Measurements from ENCODE around the gene DUOXA1.

- TF ChIP-seq POLR2A (IDR thresholded peaks at IDR 0.05; ENCODE audit: extremely low read depth, insufficient read length) (no peak), MAX (IDR thresholded peaks at IDR 0.05; ENCODE audit: low read depth, low read length) (no peak), CTCF (IDR thresholded peaks at IDR 0.05; ENCODE audit: low read depth, low read length) (no peak), MYC (IDR thresholded peaks at IDR 0.05; ENCODE audit: low read depth, low read length) (no peak)
These were observed 11.7 kb upstream of the DUOXA1 start for GRCh38 chr15:45141386-45141785.

All from NB4 (cell line).